ENCODE measurements around the gene B4GALNT2. TPM values are rescaled to one million over a fixed set of nuclear protein-coding genes. Genes with fewer than 3 reads are reported as not detected.
A peak's percentile ranks its signal among the peaks of the same experiment; 100 is the strongest.
"Not testable (repeated sequence)": the region's sequence is repeated elsewhere in the genome, so short reads cannot be mapped to it uniquely, and the experiment has no call there.

B4GALNT2 gene
- polyA plus RNA-seq, 2 of the 4 experiments (the other 2 are of a cell fraction) = 0.36 to 0.49 TPM

DNA sequence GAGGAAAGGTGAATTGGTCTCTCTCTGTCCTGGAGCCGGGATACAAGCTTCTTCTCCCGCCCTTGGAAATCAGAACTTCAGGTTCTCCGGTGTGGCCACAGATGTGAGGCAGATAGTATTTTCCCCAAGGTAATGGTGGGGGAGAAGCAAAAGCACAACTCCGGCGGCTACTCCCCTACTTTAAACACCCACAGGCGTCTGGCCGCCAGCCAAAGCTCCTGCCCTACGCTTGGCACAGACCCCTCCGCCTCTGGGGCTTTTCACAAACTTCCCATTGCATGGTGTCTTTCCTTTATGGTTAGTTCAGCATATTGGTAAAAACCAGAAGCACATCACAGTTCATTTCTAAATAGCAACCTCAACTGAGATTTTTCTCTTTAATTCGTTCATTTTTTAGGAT, 39.4 kb upstream of the B4GALNT2 start (continued):
- TF ChIP-seq FOXS1 (CRISPR knock-in tag; IDR thresholded peaks at IDR 0.05) (no peak), CHD4 (IDR thresholded peaks at IDR 0.05; ENCODE audit: borderline replicate concordance) (no peak), POLR2A (IDR thresholded peaks at IDR 0.05; ENCODE audit: low read length) (no peak)
- TF ChIP-seq, protein P1, sequence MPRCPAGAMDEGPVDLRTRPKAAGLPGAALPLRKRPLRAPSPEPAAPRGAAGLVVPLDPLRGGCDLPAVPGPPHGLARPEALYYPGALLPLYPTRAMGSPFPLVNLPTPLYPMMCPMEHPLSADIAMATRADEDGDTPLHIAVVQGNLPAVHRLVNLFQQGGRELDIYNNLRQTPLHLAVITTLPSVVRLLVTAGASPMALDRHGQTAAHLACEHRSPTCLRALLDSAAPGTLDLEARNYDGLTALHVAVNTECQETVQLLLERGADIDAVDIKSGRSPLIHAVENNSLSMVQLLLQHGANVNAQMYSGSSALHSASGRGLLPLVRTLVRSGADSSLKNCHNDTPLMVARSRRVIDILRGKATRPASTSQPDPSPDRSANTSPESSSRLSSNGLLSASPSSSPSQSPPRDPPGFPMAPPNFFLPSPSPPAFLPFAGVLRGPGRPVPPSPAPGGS (IDR thresholded peaks at IDR 0.05) = no peak

- CTCF ChIA-PET = interaction anchor here (0.6 to 2.6 kb wide), 6 partner anchors 10 to 1197 kb away, joined by 3 to 11 read pairs (median 4); no protein-coding TSS in a partner anchor
- Histone ChIP-seq H3K4me3 (no peak overlapping the region), H3K4me2 (no peak overlapping the region), H3K4me1 (peaks cover 25% of the 10 kb centered on the region), H3K27ac (peak overlapping the region; percentile 59 to 83), H3K9me3 (no peaks in the 10 kb centered on the region)
- ATAC-seq (no peak), DNase-seq (ENCODE audit: low read depth in 1 of 2, low spot score in 1 of 2) (no peak), FAIRE-seq (no peak)
- POLR2A ChIA-PET = interaction anchor here (1.7 kb wide), 1 partner anchor 41 kb away, joined by 4 read pairs; no protein-coding TSS in a partner anchor
- TF ChIP-seq RCOR1 (IDR thresholded peaks at IDR 0.05; ENCODE audit: low read depth, low read length) (no peak), CHD4 (IDR thresholded peaks at IDR 0.05; ENCODE audit: borderline replicate concordance) (no peak), EHMT2 (IDR thresholded peaks at IDR 0.05; ENCODE audit: low read depth) (no peak), KDM5A (IDR thresholded peaks at IDR 0.05) (no peak), MAFK (IDR thresholded peaks at IDR 0.05; ENCODE audit: partially characterized antibody) (no peak), PHF8 (IDR thresholded peaks at IDR 0.05; ENCODE audit: borderline replicate concordance, low read depth) (no peak), TFCP2L1 (CRISPR knock-in tag; IDR thresholded peaks at IDR 0.05) (no peak), ESRRA (IDR thresholded peaks at IDR 0.05; ENCODE audit: borderline replicate concordance, low read length) (no peak), HDAC2 (IDR thresholded peaks at IDR 0.05) (no peak), ZC3H11A (IDR thresholded peaks at IDR 0.05) (no peak), HEYL (CRISPR knock-in tag; IDR thresholded peaks at IDR 0.05) (no peak), RNF2 (IDR thresholded peaks at IDR 0.05; ENCODE audit: borderline replicate concordance, low read depth) (no peak), EHF (CRISPR knock-in tag; IDR thresholded peaks at IDR 0.05) (no peak), JUNB (IDR thresholded peaks at IDR 0.05) (no peak), KDM1A (IDR thresholded peaks at IDR 0.05; ENCODE audit: low read depth) (no peak), HOXB13 (CRISPR knock-in tag; IDR thresholded peaks at IDR 0.05; ENCODE audit: low read depth) (no peak), FOSL2 (IDR thresholded peaks at IDR 0.05) (no peak), FOSL2 (CRISPR knock-in tag; IDR thresholded peaks at IDR 0.05) (no peak)
- TF ChIP-seq, protein P2, sequence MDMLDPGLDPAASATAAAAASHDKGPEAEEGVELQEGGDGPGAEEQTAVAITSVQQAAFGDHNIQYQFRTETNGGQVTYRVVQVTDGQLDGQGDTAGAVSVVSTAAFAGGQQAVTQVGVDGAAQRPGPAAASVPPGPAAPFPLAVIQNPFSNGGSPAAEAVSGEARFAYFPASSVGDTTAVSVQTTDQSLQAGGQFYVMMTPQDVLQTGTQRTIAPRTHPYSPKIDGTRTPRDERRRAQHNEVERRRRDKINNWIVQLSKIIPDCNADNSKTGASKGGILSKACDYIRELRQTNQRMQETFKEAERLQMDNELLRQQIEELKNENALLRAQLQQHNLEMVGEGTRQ (IDR thresholded peaks at IDR 0.05) = no peak
- TF ChIP-seq, protein P3, sequence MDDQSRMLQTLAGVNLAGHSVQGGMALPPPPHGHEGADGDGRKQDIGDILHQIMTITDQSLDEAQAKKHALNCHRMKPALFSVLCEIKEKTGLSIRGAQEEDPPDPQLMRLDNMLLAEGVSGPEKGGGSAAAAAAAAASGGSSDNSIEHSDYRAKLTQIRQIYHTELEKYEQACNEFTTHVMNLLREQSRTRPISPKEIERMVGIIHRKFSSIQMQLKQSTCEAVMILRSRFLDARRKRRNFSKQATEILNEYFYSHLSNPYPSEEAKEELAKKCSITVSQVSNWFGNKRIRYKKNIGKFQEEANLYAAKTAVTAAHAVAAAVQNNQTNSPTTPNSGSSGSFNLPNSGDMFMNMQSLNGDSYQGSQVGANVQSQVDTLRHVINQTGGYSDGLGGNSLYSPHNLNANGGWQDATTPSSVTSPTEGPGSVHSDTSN (IDR thresholded peaks at IDR 0.05) = no peak
Measured at GRCh38 chr17:49100601-49101000, 32.0 kb upstream of the B4GALNT2 start.

GRCh38 chr17:49101054-49101534, 31.5 kb upstream of the B4GALNT2 start:
- no peak for FAIRE-seq
- peaks cover 30% of the 10 kb centered on the region for H3K4me1 ChIP-seq
- peak; percentile 41 to 54; a peak in 5 of 6 replicates for ATAC-seq
- H3K27ac ChIP-seq = peak overlapping the region; percentile 59 to 83
- no peaks in the 10 kb centered on the region for H3K9me3 ChIP-seq
- DNase-seq (ENCODE audit: low read depth in 1 of 2, low spot score in 1 of 2) = no peak
- ChIA-PET CTCF (interaction anchor here (0.7 to 2.6 kb wide), 12 partner anchors 8 to 1197 kb away, joined by 3 to 11 read pairs (median 6); no protein-coding TSS in a partner anchor), POLR2A (interaction anchor here (1.7 kb wide), 1 partner anchor 41 kb away, joined by 4 read pairs; no protein-coding TSS in a partner anchor)
- no peak overlapping the region for H3K4me3 ChIP-seq
- TF ChIP-seq MAFK (IDR thresholded peaks at IDR 0.05; ENCODE audit: partially characterized antibody) = peak; percentile 94
- no peak for TF ChIP-seq REST (IDR thresholded peaks at IDR 0.05)
- no peak for TF ChIP-seq FOSL2 (IDR thresholded peaks at IDR 0.05)
- peak; percentile 79 for TF ChIP-seq FOSL2 (CRISPR knock-in tag; IDR thresholded peaks at IDR 0.05)
- no peak for TF ChIP-seq ZNF302 (CRISPR knock-in tag; IDR thresholded peaks at IDR 0.05)
- TF ChIP-seq E2F6 (IDR thresholded peaks at IDR 0.05; ENCODE audit: borderline replicate concordance, low read depth) = no peak
- no peak for TF ChIP-seq HOXB5 (CRISPR knock-in tag; IDR thresholded peaks at IDR 0.05)
- WGBS (ENCODE audit: missing lambda C conversion rate) = 62% methylated on average over 4 of the region's 4 CpGs
- H3K4me2 ChIP-seq = peak overlapping the region; percentile 45

DNA sequence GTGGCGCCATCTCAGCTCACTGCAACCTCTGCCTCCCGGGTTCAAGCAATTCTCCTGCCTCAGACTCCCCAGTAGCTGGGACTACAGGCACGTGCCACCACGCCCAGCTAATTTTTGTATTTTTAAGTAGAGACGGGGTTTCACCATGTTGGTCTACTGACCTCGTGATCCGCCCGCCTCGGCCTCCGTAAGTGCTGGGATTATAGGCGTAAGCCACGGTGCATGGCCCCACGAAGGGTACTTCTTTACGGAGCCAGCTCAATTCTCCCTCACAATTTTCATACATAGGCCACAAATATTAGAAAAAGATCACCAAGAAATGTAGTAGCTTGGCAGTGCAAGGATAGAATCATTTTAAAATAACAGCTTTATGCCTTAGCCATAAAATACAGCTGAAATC, 29.2 kb upstream of the B4GALNT2 start:
- not testable (repeated sequence) for DNase-seq (ENCODE audit: low read depth in 1 of 2, low spot score in 1 of 2); H3K4me3 ChIP-seq; H3K9me3 ChIP-seq; FAIRE-seq; H3K4me2 ChIP-seq; ATAC-seq
- Histone ChIP-seq H3K4me1 (peaks cover 52% of the 10 kb centered on the region), H3K27ac (peak overlapping the region in 1 of 2 experiments; percentile 85; a peak in 2 of 6 replicates)
- ChIA-PET POLR2A (interaction anchor here (0.7 kb wide), 1 partner anchor 1189 kb away, joined by 4 read pairs; no protein-coding TSS in a partner anchor), CTCF (interaction anchor here (0.6 to 3.2 kb wide), 9 partner anchors 11 to 149 kb away, joined by 3 to 16 read pairs (median 3); no protein-coding TSS in a partner anchor)
- WGBS (ENCODE audit: missing lambda C conversion rate) = 94% methylated on average over 14 of the region's 14 CpGs

Data from A549 (cell line).